ENCODE results near the gene FILIP1L.

The FILIP1L gene

GRCh38 chr3:100005665-100006393 is 108.5 kb downstream of the FILIP1L start:
- no peak for DNase-seq

GRCh38 chr3:100004931-100005330 is 109.4 kb downstream of the FILIP1L start:
- DNase-seq, result no peak

- DNase-seq, result no peak
These were observed 110.4 kb downstream of the FILIP1L start for GRCh38 chr3:100003609-100004503.

GRCh38 chr3:100002599-100003350 is 111.5 kb downstream of the FILIP1L start:
- DNase-seq, result peak; percentile 13

- DNase-seq, result peak; percentile 20
These were observed 112.6 kb downstream of the FILIP1L start for GRCh38 chr3:100001526-100002270.

- no peak for DNase-seq
These were observed 113.2 kb downstream of the FILIP1L start for GRCh38 chr3:100001083-100001482.

GRCh38 chr3:99999536-99999935 is 114.8 kb downstream of the FILIP1L start:
- DNase-seq, result no peak

- no peak for DNase-seq
These were observed 117.0 kb downstream of the FILIP1L start for GRCh38 chr3:99997293-99997692.

GRCh38 chr3:99990179-99990578 is 124.1 kb downstream of the FILIP1L start:
- no peak for DNase-seq

GRCh38 chr3:99984668-99985067 is 129.6 kb downstream of the FILIP1L start:
- no peak for DNase-seq

- DNase-seq, result no peak
These were observed 130.2 kb downstream of the FILIP1L start for GRCh38 chr3:99984139-99984538.

GRCh38 chr3:99982650-99983049 is 131.7 kb downstream of the FILIP1L start:
- DNase-seq, result no peak

- DNase-seq, result no peak
These were observed 133.2 kb downstream of the FILIP1L start for GRCh38 chr3:99981138-99981537.

GRCh38 chr3:99980606-99981005 is 133.7 kb downstream of the FILIP1L start:
- DNase-seq, result no peak

- no peak for DNase-seq
These were observed 136.1 kb downstream of the FILIP1L start for GRCh38 chr3:99978221-99978620.

GRCh38 chr3:99976584-99976983 is 137.7 kb downstream of the FILIP1L start:
- DNase-seq, result no peak

GRCh38 chr3:99974989-99975388 is 139.3 kb downstream of the FILIP1L start:
- DNase-seq, result no peak

- no peak for DNase-seq
These were observed 141.8 kb downstream of the FILIP1L start for GRCh38 chr3:99972380-99973104.

GRCh38 chr3:99971761-99972160 is 142.5 kb downstream of the FILIP1L start:
- no peak for DNase-seq

GRCh38 chr3:99970198-99970597 is 144.1 kb downstream of the FILIP1L start:
- DNase-seq, result no peak

- DNase-seq, result no peak
These were observed 145.2 kb downstream of the FILIP1L start for GRCh38 chr3:99969136-99969535.

- no peak for DNase-seq
These were observed 146.5 kb downstream of the FILIP1L start for GRCh38 chr3:99967796-99968195.

Data from NCI-H2081 treated with DMSO at 0.1 percent for 48 hours (cell line).